ENCODE results near the gene OVOL1.
"Not testable (repeated sequence)": the region's sequence is repeated elsewhere in the genome, so short reads cannot be mapped to it uniquely, and the experiment has no call there.

OVOL1 gene

DNA sequence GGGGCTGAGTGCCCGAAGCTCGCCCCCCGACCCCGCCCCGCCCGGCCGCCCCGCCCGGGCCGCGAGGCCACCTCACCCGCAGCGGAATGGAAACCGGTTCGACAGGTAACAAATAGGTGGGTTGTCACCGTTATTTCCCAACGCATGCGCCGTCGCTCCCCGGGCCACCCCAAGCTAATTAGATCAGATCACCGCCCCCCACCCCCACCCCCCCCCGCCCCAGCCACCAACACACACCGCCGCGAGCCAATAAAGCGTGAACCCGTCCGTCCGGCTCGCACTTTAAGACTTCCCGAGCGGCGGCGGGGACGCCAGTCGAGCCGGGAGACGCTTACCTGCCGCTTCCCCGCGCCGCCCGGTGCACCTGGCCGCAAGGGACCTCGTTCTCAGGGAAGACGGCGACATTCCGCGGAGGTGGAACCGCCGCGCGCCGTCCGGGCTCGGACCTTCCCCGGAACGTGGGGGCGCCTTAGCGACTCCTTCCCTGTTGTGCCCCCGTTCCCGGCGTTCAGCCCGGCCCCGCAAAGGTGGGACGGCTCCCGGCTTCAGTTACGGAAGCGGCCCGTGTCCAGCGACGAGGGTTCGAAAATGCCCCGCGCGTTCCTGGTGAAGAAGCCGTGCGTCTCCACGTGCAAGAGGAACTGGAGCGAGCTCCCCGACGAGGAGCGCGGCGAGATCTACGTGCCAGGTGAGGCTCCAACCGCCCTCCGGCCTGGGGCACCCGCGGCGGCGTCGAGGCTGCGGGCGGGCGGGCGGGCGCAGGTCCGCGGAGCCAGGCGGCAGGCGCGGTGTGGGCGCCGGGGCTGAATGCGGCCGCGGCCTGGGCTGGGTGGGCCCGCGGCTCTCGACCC is at the start of gene OVOL1:
OVOL1 (plus strand) TSS at position 278 of the 851 bp plus-strand sequence; CDS start at position 589, 311 bp downstream.
- DNase-seq: peak; percentile 54

DNA sequence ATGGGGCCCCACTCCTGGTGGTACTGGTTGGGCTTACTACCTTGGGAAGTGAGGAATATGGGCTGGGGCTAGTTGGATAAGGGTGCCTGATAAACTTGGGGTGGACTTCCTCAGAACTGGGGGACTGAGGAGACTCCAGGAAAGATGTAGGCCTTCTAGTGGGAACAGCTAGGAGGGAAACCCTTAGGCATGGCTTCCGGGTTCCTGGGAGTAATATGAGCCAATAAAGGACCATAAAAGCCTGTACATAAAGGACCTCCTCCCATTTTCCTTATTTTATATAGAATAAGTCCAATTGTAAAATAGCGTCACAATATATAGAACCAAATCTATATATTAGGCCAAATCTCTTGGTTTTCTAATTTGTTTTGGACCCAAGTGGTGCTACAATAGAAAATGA is 47.8 kb upstream of the OVOL1 start:
- no peak for DNase-seq

DNA sequence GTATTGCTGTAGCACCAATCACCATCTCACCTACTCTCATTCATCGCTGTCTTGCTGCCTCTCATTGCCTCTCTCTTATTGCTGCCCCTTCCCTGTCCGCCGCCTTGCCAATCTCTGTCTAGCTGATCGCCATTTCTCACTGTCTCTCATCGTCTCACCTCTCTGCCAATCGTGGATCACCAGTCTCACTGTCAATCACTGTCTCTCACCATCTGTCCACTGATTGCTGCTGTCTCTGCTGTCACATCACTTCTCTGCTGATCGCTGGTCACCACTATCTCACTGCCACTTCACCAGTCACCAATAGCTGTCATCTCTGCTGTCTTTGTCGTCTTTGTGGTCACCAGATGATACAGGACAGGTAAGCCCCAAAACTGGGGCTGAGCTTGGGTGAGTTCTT is 45.7 kb upstream of the OVOL1 start:
- DNase-seq: no peak

DNA sequence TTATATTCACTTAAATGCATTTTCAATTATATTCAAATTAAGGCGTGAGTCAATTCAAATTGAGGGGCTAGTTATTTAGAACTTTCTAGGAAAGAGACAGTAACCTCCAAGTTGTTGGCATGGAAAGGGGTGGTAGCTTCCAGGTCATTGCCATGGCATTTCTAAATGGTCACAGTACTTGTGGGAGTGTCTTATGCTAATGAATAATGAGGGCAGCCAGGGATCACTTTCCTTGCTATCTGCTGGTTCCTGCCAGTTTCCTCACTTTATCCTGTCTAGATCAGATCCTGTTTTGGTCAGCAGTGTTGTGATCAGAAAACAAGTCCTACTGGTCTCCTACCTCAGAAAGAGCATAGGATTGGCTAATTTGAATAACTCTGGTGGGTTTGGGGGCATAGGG is 44.5 kb upstream of the OVOL1 start:
- DNase-seq: no peak

DNA sequence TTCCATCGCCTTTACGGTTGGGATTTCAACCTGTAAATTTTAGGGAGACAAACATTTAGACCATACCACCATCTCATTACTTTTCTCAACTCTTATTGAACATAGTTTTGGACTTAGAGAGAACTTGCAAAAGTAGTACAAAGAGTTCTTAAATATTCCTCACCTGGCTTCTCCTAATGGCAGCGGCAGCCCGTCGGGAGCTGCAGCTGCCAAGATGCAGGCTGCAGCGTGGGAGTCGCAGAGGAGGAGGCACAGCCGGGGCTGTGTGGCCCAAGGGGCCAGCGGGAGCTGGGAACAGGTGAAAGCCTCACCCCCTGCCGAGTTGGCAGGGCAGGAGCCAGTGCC is 43.2 kb upstream of the OVOL1 start:
- DNase-seq: no peak

DNA sequence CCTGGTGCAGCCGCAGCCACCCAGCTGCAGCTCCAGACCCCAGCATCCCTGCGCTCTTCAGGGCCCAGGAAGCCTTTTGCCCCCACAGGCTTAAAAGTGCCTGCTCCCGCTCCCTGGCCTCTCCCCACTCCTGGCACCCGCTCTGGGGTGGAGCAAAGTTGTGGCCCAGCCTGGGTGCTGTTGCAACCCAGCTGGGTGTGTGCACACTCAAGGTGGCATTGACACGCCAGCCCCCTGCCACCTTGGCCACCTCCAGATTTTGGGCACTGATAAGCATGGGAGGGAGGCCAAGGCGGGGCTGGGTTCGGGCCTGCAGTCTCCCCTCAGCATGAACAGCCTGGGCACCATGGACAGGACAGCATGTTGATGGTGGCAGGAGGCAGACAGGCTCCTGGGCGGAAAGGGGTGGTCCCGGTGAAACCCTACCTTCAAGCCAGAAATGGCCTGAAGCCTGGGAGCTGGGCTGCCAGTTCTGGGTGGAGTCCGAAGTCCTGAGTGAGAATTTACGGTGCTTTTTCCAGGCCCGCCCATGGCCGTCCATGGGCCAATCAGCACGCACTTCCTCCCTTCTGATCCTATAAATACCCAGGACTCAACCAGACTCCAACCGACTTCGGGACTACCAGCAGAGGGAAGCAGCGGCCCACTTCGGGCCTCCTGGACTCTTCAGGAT is 42.7 kb upstream of the OVOL1 start:
- DNase-seq: no peak

DNA sequence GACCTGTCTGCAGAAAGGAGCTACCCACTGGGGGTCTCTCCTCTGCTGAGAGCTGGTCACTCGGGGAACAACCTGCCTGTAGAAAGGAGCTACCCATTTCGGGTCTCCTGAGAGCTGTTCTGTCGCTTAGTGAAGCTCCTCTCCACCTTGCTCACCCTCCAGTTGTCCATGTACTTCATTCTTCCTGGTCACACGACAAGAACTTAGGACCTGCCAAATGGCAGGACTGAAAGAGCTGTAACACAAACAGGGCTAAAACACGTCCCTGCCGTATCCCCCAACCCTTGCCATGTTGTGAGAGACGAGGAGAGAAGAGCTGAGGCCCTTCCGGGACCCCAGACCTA is 42.2 kb upstream of the OVOL1 start:
- no peak for DNase-seq

DNA sequence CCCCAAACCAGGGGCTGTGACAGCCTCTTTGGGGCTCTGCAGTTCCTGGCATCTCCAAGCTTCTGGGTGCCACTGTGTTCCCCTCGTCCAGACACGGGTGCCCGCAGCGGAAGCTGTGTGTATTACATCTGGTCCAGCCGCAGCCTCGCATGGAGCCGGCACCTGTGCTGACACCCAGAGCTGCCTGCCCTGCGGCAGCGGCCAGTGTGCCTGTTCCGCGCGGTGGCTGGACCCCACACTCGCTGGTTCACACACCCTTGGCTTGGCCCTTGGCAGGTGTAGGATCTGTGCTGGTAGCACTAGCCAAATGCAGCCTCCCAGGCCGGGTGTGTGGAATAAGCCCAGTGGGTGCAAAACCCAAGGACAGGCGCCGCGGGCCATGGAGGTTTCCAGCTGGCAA is 41.8 kb upstream of the OVOL1 start:
- no peak for DNase-seq

DNA sequence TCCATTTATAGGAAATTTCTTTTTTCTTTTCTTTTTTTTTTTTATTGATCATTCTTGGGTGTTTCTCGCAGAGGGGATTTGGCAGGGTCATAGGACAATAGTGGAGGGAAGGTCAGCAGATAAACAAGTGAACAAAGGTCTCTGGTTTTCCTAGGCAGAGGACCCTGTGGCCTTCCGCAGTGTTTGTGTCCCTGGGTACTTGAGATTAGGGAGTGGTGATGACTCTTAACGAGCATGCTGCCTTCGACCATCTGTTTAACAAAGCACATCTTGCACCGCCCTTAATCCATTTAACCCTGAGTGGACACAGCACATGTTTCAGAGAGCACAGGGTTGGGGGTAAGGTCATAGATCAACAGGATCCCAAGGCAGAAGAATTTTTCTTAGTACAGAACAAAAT is 24.7 kb upstream of the OVOL1 start:
- not testable (repeated sequence) for DNase-seq

DNA sequence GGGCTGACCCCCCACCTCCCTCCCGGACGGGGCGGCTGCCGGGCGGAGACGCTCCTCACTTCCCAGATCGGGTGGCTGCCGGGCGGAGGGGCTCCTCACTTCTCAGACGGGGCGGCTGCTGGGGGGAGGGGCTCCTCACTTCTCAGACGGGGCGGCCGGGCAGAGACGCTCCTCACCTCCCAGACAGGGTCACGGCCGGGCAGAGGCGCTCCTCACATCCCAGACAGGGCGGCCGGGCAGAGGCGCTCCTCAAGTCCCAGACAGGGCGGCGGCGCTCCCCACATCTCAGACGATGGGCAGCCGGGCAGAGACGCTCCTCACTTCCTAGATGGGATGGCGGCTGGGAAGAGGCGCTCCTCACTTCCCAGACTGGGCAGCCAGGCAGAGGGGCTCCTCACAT is 24.0 kb upstream of the OVOL1 start:
- not testable (repeated sequence) for DNase-seq

DNA sequence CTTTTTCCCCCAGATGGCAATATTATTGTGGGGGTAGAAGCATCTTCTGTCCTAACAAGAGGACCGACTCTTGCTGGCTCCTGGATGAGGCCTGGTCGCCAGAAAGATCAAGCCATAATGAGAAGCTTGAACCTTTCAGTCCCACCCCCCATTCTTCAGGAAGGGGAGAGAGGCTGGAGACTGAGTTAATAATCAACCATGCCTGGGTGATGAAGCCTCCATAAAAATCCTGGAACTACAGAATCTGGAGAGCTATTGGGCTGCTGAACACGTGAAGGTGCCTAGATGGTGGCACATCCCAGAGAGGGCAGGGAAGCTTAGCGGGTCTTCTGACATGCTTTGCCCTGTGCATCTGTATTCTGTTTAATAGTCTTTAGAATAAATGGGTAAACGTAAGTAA is 22.4 kb upstream of the OVOL1 start:
- no peak for DNase-seq

DNA sequence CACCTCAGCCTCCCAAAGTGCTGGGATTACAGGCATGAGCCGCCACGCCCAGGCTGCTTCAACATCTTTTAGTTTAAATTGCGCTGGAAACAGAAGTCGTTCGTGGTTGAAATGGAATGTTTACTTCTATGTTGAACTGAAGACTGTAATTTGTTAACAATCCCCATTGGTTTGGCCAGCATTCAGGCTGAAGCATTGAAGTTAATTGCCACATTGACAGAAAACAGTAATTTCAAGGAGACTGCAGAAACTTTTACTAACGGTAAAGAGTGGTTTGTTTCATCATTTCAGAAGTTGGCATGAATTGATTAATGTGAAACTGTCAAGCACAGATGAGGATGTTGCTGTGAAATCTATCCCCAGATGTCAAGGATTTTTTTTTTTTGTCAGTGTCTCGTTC is 20.3 kb upstream of the OVOL1 start:
- DNase-seq: no peak

DNA sequence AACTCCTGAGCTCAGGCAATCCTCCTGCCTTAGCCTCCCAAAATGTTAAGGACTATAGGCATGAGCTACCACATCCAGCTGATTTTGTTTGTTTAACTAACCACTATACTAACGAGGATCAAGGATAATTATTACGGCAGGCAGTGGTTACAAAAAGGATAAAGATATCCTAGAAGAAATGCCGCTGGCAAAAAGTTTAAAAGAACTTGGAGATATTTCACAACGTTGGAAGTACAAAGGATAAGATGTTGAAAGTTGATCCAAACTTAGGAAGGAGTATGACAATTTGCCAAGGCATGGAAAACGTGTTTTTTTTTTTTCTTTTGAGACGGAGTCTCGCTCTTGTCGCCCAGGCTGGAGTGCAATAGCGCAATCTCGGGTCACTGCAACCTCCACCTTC is 19.5 kb upstream of the OVOL1 start:
- DNase-seq: no peak

DNA sequence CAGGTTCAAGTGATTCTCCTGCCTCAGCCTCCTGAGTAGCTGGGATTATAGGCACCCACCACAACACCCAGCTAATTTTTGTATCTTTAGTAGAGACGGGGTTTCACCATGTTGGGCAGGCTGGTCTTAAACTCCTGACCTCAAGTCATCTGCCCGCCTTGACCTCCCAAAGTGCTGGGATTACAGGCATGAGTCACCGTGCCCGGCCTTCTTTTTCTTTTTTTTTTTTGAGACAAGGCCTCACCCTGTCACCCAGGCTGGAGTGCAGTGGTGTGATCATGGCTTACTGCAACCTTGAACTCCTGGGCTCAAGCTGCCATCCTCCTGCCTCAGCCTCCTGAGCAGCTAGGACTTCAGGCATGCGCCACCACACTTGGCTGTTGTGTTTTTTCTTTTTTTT is 19.1 kb upstream of the OVOL1 start:
- DNase-seq: not testable (repeated sequence)

DNA sequence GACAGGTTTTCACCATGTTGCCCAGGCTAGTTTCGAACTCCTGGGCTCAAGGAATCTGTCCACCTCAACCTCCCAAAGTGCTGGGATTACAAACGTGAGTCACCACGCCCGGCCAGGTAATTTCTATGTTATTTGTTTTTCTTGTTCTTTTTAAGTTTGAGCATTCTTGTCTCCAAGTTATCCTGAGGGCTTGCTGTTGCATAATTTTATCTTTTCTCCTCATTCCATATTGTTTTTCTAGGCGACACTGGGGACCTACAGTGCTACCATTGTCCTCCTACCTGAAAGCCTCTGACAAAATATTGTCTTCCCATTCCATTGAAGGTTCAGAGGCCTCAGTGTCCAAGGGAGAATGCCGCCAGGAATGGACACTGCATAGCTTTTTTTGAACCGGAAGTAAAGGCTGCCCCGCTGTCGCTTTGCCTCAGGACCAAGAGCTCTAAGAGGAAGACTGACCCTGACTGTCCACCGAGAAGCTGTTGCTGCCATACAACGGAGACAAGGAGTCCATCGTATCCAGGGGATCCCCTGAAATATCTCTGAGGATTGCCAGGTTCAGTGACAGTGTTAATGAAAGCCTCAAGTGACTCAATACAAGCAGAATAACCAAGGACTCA is 15.8 kb upstream of the OVOL1 start:
- DNase-seq: no peak

DNA sequence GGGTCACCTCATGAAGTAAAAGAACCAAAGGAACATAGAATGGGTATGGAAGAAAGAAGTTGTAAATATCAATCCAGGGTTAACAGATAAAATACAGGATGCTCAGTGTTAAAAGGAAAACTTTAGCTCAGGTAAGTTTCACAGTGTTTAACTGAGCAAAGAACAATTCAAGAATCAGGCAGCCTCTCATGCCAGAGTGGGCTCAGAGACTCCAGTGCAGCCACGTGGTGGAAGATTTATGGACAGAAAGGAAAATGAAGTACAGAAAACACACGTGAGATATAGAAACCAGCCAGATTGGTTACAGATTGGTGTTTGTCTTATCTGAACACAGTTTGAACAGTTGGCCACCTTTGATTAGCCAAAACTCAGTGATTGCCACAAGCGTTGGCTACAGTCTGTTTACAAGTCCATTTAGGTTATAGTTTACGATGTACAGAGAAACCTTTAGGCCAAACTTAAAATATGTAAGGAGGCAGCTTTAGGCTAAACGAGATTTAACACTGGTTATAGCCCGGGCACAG is 15.2 kb upstream of the OVOL1 start:
- no peak for DNase-seq

DNA sequence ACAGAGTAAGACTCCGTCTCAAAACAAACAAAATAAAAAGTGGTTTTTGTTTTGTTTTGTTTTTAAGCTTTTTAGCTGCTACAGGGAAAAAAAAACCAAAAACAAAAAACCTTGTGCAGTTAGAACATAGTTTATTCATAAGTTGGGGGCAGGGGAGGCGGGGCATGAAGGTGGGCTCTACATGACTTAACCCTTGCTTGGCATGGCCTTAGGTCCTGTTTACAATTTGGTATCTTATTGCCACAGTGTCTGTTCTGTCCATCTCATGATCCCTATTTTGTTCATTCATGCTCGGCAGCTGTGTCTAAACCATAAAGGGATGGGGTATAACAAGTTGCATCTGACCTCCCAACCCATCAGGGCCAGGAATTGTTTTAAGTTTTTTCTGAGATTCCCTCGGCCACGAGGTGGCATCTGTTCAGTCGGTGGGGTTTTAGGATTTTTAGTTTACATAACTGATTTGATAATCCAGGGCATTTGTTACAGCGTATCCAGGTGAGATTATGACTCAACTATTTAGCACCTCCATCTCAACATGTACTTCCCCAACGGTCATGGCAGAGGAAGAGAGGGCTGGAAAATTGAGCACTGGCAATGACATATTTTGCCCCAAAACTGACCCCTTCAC is 13.0 kb upstream of the OVOL1 start:
- DNase-seq: no peak

DNA sequence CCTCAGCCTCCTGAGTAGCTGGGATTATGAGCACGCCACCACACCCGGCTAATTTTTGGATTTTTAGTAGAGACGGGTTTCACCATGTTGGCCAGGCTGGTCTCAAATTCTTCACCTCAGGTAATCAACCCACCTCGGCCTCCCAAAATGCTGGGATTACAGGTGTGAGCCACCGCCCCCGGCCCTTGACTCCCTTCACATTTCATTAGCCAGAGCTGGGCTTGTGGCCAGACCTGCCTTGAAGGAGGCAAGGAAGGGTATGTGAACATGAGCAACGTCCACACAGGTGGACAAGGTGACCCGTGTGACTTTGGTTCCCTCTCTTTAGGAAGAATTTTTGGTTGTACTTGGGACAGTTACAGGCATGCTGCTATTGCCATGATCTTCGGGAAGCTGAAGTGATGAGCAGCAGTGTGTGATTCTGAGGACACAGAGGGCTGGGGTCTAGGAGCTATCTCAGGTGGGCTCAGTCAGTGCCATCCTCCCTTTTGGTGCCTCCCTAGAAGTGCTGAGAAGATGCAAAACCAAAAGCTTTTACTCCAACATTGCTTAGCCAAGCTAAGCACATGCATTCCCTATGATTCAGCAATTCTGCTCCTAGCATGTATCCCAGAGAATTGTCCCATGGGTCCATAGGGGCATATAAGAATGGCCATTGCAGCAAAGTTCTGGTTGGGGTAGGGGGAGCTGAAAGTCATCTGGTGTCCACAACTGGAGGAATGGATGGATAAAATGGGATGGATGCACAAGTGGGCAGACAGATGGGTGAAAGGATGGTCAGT is 12.1 kb upstream of the OVOL1 start:
- no peak for DNase-seq

DNA sequence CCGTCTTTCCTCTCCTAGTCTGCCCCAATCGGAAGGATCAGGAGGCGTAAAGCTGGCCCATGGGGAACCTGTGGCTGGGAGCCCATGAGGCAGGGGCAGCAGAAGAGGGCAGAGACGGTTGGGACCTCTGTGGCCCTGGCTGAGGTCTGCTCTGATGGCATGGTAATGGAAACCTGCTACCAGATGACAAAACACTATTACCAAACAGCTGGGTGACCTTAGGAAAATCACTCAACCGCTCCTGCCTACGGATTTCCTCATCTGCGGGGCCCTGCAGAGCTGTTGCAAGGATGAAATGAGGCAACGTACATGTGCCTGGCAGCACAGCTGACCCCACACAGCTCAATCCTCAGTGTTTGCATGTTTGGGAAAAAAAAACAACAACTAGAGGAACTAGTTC is 10.7 kb upstream of the OVOL1 start:
- no peak for DNase-seq

DNA sequence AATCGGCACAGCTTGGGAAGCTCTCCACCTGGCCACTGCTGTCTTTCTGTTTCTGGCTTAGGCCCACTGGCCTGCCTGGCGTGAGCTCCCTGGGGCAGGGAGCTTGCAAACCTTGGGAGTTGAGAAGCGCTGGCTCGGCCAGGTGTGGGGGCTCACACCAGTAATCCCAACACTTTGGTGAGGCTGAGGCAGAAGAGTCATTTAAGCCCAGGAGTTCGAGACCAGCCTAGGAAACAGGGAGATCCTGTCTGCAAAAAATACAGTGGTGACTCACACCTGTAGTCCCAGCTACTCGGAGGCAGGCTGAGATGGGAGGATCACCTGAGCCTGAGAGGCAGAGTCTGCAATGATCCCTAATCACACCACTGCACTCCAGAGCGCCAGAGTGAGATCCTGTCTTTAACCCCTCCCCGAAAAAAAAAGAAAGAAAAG is 10.1 kb upstream of the OVOL1 start:
- DNase-seq: no peak

DNA sequence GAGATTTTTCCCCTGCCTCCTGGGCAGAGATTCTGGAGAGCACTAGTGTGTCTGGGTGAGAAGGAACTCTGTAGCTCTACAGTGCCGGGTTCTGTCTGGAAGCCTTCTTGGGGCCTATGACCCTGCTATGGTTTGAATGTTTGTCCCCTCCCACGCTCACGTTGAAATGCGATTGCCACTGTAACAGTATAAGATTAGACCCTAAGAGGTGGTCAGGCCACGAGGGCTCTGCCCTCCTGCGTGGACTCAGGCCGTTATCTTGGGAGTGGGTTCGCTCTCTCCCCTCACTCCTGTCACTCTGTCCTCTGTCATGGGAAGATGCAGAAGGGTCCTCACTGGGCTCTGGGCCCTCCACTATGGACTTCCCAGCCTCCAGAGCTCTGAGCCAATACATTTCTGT is 9.6 kb upstream of the OVOL1 start:
- no peak for DNase-seq

DNA sequence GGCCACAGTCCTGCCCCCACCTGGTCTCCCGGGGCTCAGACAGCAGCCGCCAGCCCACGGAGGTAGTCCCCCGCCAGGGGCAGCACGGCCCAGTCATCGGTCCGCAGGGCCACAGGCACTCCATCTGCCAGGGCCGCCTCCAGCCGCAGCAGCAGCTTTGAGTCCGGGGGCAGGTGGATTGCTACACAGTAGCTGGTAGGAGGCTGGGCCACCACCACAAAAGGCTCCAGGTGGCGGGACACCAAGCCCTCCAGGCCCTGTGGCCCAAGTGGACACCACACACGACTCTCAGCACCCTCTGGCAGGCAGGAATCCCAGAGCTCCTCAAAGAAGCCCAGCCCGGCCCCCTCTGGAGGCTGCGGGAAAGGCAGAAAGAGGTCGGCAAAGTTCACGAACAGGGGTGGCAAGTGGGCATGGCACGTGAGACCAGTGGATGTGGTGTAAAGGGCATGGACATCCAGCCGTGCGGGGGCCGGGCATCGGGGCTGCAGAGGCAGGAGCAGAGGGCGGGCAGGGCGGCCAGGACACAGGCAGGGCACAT is 9.0 kb upstream of the OVOL1 start:
- DNase-seq: no peak
